CD4-positive, alpha-beta T cell (primary cell): Measurements from ENCODE around the gene BPHL. TPM values are rescaled to one million over a fixed set of nuclear protein-coding genes. Genes with fewer than 3 reads are reported as not detected.

Experiments
- ATAC-seq: fragments of 200-7000 bp; cut with Tn5 transposase; one replicate; pipeline ENCODE4 v1.10.0; 2022; ENCODE audit warnings: mild to moderate bottlenecking; ENCODE audit not compliant: poor library complexity
- CTCF ChIA-PET: fragments of 350-600 bp; sonication (Branson Sonifier 250); formaldehyde crosslinking; loops from one replicate; lab custom pipeline; 2021; ENCODE audit warnings: antibody characterized with exemption, inconsistent platforms; lab: Charles Lee
- POLR2A ChIA-PET: fragments of 350-600 bp; sonication (Branson Sonifier 250); formaldehyde crosslinking; loops from one replicate; lab custom pipeline; 2021; ENCODE audit warnings: antibody characterized with exemption, inconsistent platforms; lab: Charles Lee
- DNase-seq, 14 experiments: peaks; one replicate each; pipeline ENCODE4 v3.0.0-alpha.2; 2013 to 2020; ENCODE audit warnings: mixed read lengths in 2 of 14
- H3K27ac ChIP-seq, 2 donors: one replicate each; pipeline versions ENCODE4 v1.5.1 to v1.7.0; 2013; ENCODE audit warnings: low read length in 2 of 2, low read depth in 1 of 2, mild to moderate bottlenecking in 1 of 2
- H3K27me3 ChIP-seq, 2 experiments: 1 replicate in 1 of 2; 2 replicates in 1 of 2; pipeline versions ENCODE4 v1.6.1 to v1.7.0; 2013; ENCODE audit warnings: low read length in 2 of 2, control low read depth in 1 of 2, mild to moderate bottlenecking in 1 of 2, moderate library complexity in 1 of 2; ENCODE audit not compliant: insufficient read depth in 2 of 2, control insufficient read depth in 1 of 2
- H3K36me3 ChIP-seq: one replicate; pipeline ENCODE4 v1.6.1; 2013; ENCODE audit warnings: low read length, control low read depth; ENCODE audit not compliant: insufficient read depth
- H3K4me1 ChIP-seq: one replicate; pipeline ENCODE4 v1.6.1; 2013; ENCODE audit warnings: low read length, control low read depth; ENCODE audit not compliant: insufficient read depth
- H3K4me3 ChIP-seq: one replicate; pipeline ENCODE4 v1.5.1; 2013; ENCODE audit warnings: mild to moderate bottlenecking, low read length, moderate library complexity
- H3K9me3 ChIP-seq, 2 experiments: 1 replicate in 1 of 2; 2 replicates in 1 of 2; pipeline versions ENCODE4 v1.6.1 to v1.7.0; 2013; ENCODE audit warnings: low read length in 2 of 2, mild to moderate bottlenecking in 2 of 2, control low read depth in 1 of 2, moderate library complexity in 1 of 2; ENCODE audit not compliant: control insufficient read depth in 1 of 2, insufficient read depth in 1 of 2
- H3K27ac Mint-ChIP-seq: one replicate; pipeline ENCODE4 v1.8.0; 2020; ENCODE audit warnings: mixed read lengths
- H3K27me3 Mint-ChIP-seq: one replicate; pipeline ENCODE4 v1.8.0; 2021; ENCODE audit warnings: mixed read lengths
- H3K36me3 Mint-ChIP-seq: one replicate; pipeline ENCODE4 v1.8.0; 2021; ENCODE audit warnings: low read depth, mixed read lengths
- H3K4me1 Mint-ChIP-seq: one replicate; pipeline ENCODE4 v1.8.0; 2021; ENCODE audit warnings: low read depth, mixed read lengths
- H3K4me3 Mint-ChIP-seq: one replicate; pipeline ENCODE4 v1.8.0; 2020; ENCODE audit warnings: mild to moderate bottlenecking, mixed read lengths
- H3K9me3 Mint-ChIP-seq: one replicate; pipeline ENCODE4 v1.8.0; 2020; ENCODE audit warnings: mixed read lengths
- intact Hi-C, 2 experiments: fragments of 100-400 bp; cut with DNase I in 1 of 2; cut with micrococcal nuclease in 1 of 2; formaldehyde crosslinking; loops; one replicate each; pipeline versions ENCODE4 v1.15.1 to v1.9.0; 2023 to 2025; cut with DNase I, micrococcal nuclease
- total RNA-seq, 174 experiments: library from RNA in 2 of 174; stranded (reverse) in 2 of 174; gene quantifications; one replicate each; pipeline ENCODE4 v1.2.3 and lab custom pipeline; 2021 to 2026
- TF ChIP-seq, protein P1 (sequence below): fragments of 200-600 bp; IDR thresholded peaks from one replicate; pipeline ENCODE4 v1.8.0; 2022; ENCODE audit warnings: antibody characterized with exemption, mild to moderate bottlenecking

BPHL gene
- total RNA-seq, 2 experiments from 2014 or later: 5.2 to 5.7 TPM

DNA sequence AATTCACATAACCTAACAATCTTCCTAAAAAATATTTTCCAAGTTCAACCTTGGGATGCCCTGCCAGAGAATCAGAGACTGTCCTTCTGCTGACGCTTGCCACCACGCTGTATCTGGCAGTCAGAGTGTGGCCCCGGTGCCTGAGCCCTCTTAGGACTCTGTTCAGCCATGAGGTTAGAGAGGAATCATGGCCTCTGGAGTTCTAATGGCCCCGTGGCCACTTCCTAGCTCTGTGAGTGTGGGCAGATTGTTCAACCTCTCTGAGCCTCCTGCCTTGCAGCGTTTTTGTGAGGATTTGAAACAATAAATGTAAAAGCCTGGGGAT, 2.2 kb downstream of the BPHL start:
- Histone ChIP-seq H3K4me1 (peaks cover 15% of the 10 kb centered on the region), H3K9me3 (no peaks in the 10 kb centered on the region), H3K36me3 (no peaks in the 10 kb centered on the region), H3K27ac (no peak overlapping the region), H3K27me3 (no peaks in the 10 kb centered on the region), H3K4me3 (no peak overlapping the region)
- ChIA-PET CTCF (no interaction called here), POLR2A (no interaction called here)
- H3K27ac Mint-ChIP-seq: no peak overlapping the region
- TF ChIP-seq, protein P1, sequence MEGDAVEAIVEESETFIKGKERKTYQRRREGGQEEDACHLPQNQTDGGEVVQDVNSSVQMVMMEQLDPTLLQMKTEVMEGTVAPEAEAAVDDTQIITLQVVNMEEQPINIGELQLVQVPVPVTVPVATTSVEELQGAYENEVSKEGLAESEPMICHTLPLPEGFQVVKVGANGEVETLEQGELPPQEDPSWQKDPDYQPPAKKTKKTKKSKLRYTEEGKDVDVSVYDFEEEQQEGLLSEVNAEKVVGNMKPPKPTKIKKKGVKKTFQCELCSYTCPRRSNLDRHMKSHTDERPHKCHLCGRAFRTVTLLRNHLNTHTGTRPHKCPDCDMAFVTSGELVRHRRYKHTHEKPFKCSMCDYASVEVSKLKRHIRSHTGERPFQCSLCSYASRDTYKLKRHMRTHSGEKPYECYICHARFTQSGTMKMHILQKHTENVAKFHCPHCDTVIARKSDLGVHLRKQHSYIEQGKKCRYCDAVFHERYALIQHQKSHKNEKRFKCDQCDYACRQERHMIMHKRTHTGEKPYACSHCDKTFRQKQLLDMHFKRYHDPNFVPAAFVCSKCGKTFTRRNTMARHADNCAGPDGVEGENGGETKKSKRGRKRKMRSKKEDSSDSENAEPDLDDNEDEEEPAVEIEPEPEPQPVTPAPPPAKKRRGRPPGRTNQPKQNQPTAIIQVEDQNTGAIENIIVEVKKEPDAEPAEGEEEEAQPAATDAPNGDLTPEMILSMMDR: no peak
- intact Hi-C loops: loop anchor here in 1 of 2 experiments (5.0 kb wide), 1 partner anchor 128 kb away; no protein-coding TSS in a partner anchor
- no peaks in the 10 kb centered on the region for H3K27me3 Mint-ChIP-seq
- H3K4me3 Mint-ChIP-seq: peak overlapping the region; percentile 45
- no peak for DNase-seq
- H3K4me1 Mint-ChIP-seq: peaks cover 19% of the 10 kb centered on the region
- ATAC-seq: no peak
- H3K9me3 Mint-ChIP-seq: no peaks in the 10 kb centered on the region
- peaks cover 6% of the 10 kb centered on the region for H3K36me3 Mint-ChIP-seq

DNA sequence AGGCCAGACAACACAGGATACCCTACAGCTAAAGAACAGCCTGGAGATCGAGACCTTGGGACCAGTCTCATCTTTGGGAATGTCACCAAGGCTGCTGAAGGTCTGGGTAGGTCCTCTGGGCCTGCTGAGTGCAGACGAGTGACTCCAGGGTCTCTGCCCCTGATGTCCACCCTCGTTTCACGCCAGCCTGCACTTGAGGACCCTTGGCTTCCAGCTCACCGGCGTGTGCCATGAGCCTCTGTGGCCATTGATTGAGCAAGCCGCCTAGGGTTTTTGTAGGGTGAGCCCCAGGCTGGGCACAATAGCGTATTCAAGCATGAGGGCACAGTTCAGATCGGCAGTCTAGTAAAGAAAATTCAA, 4.3 kb downstream of the BPHL start:
- Histone ChIP-seq H3K36me3 (no peaks in the 10 kb centered on the region), H3K9me3 (no peaks in the 10 kb centered on the region), H3K4me3 (no peak overlapping the region), H3K27ac (no peak overlapping the region), H3K27me3 (no peaks in the 10 kb centered on the region), H3K4me1 (peaks cover 12% of the 10 kb centered on the region)
- Mint-ChIP-seq H3K4me3 (no peak overlapping the region), H3K4me1 (peaks cover 17% of the 10 kb centered on the region), H3K27me3 (no peaks in the 10 kb centered on the region), H3K27ac (no peak overlapping the region), H3K9me3 (no peaks in the 10 kb centered on the region), H3K36me3 (peaks cover 11% of the 10 kb centered on the region)
- TF ChIP-seq, protein P1: no peak
- ChIA-PET CTCF (no interaction called here), POLR2A (no interaction called here)
- intact Hi-C loops: loop anchor here in 1 of 2 experiments (5.0 kb wide), 1 partner anchor 131 kb away; no protein-coding TSS in a partner anchor
- ATAC-seq (no peak), DNase-seq (no peak)

DNA sequence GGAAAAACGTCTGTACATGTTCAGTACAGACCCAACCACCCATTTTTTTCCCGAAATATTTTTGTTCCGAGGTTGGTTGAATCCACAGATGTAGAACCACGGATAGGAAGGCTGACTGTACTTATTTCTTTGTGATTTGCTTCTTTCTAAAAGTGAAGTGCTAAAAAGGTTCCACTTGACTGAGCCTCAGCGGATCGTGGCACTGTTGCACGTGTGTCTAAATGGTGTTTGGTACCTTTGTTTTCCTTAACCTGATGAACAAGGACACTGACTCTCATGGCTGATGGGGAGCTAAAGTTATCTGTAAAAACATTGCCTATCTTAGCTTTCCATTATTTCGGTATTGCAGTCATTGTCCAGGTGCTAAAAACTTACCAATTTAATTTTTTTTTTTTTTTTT, 6.2 kb downstream of the BPHL start:
- Histone ChIP-seq H3K4me3 (no peak overlapping the region), H3K9me3 (no peaks in the 10 kb centered on the region), H3K36me3 (peaks cover 4% of the 10 kb centered on the region), H3K27ac (no peak overlapping the region), H3K4me1 (no peaks in the 10 kb centered on the region), H3K27me3 (no peaks in the 10 kb centered on the region)
- H3K4me1 Mint-ChIP-seq: peaks cover 5% of the 10 kb centered on the region
- DNase-seq (no peak), ATAC-seq (no peak)
- no peaks in the 10 kb centered on the region for H3K27me3 Mint-ChIP-seq
- intact Hi-C loops: loop anchor here in 1 of 2 experiments (5.0 kb wide), 1 partner anchor 132 kb away; no protein-coding TSS in a partner anchor
- H3K4me3 Mint-ChIP-seq: no peak overlapping the region
- peaks cover 17% of the 10 kb centered on the region for H3K36me3 Mint-ChIP-seq
- H3K27ac Mint-ChIP-seq: no peak overlapping the region
- TF ChIP-seq, protein P1: no peak
- no peaks in the 10 kb centered on the region for H3K9me3 Mint-ChIP-seq
- CTCF ChIA-PET: interaction anchor here (1.0 kb wide), 1 partner anchor 127 kb away, joined by 5 read pairs; no protein-coding TSS in a partner anchor
- POLR2A ChIA-PET: no interaction called here
